Loucy (cell line): ENCODE measurements around the gene GFER.
A peak's percentile ranks its signal among the peaks of the same experiment; 100 is the strongest.

Experiments used
- H2AFZ ChIP-seq: fragments of 200-600 bp; sonication (generic); 2 replicates; pipeline ENCODE4 v1.6.0; 2016; ENCODE audit warnings: antibody characterized with exemption, mild to moderate bottlenecking, low read length, moderate library complexity
- H3F3A ChIP-seq: fragments of 200-600 bp; 2 replicates; pipeline ENCODE4 v1.6.0; 2016; ENCODE audit warnings: antibody characterized with exemption, low read depth, mild to moderate bottlenecking
- H3K27me3 ChIP-seq: fragments of 200-600 bp; sonication (generic); 2 replicates; pipeline ENCODE4 v1.6.1; 2014; ENCODE audit warnings: low read length, mild to moderate bottlenecking; ENCODE audit not compliant: insufficient read depth, poor library complexity, severe bottlenecking
- H3K36me3 ChIP-seq: fragments of 200-600 bp; sonication (generic); 2 replicates; pipeline ENCODE4 v1.6.1; 2016; ENCODE audit warnings: low read length; ENCODE audit not compliant: insufficient read depth
- H3K4me1 ChIP-seq: fragments of 200-600 bp; sonication (generic); 2 replicates; pipeline ENCODE4 v1.5.1; 2014; ENCODE audit warnings: low read length, mild to moderate bottlenecking; ENCODE audit not compliant: insufficient read depth, poor library complexity, severe bottlenecking
- H3K4me2 ChIP-seq: fragments of 200-600 bp; sonication (generic); 2 replicates; pipeline ENCODE4 v1.6.0; 2014; ENCODE audit warnings: antibody characterized with exemption, low read length, low read depth, mild to moderate bottlenecking; ENCODE audit not compliant: poor library complexity, severe bottlenecking
- H3K4me3 ChIP-seq: fragments of 200-600 bp; sonication (generic); 2 replicates; pipeline ENCODE4 v1.5.1; 2014; ENCODE audit warnings: low read length, mild to moderate bottlenecking, mixed read lengths; ENCODE audit not compliant: poor library complexity, severe bottlenecking
- H3K79me2 ChIP-seq: fragments of 200-600 bp; sonication (generic); 2 replicates; pipeline ENCODE4 v1.6.1; 2014; ENCODE audit warnings: low read length; ENCODE audit not compliant: insufficient read depth
- H3K9ac ChIP-seq: fragments of 200-600 bp; sonication (generic); 2 replicates; pipeline ENCODE4 v1.6.0; 2014; ENCODE audit warnings: mild to moderate bottlenecking, low read depth, low read length, moderate library complexity; ENCODE audit not compliant: poor library complexity, severe bottlenecking
- H3K9me2 ChIP-seq: fragments of 200-600 bp; sonication (generic); replicated peaks from 2 replicates; pipeline ENCODE4 v1.6.1; 2016; ENCODE audit warnings: low read depth, low read length, mixed read lengths
- H3K9me3 ChIP-seq: fragments of 200-600 bp; sonication (generic); 2 replicates; pipeline ENCODE4 v1.6.1; 2014; ENCODE audit warnings: mild to moderate bottlenecking, antibody characterized with exemption, low read length, low read depth; ENCODE audit not compliant: insufficient read depth
- H4K20me1 ChIP-seq: fragments of 200-600 bp; sonication (generic); 2 replicates; pipeline ENCODE4 v1.6.0; 2014; ENCODE audit warnings: antibody characterized with exemption, low read length, mild to moderate bottlenecking; ENCODE audit not compliant: insufficient read depth, poor library complexity, severe bottlenecking
- CTCF ChIP-seq: fragments of 200-600 bp; sonication (generic); conservative IDR thresholded peaks from 2 replicates; pipeline ENCODE4 v1.5.1; 2014; ENCODE audit warnings: mild to moderate bottlenecking, antibody characterized with exemption, low read length
- EZH2phosphoT487 ChIP-seq: fragments of 200-600 bp; IDR thresholded peaks from 2 replicates; pipeline ENCODE4 v1.6.1; 2018; ENCODE audit warnings: antibody characterized with exemption, mild to moderate bottlenecking, moderate library complexity, borderline replicate concordance

GFER gene

GRCh38 chr16:2027024-2028010, 43.3 kb downstream of the GFER start:
- peak overlapping the region; percentile 27 for H3K4me2 ChIP-seq
- TF ChIP-seq EZH2phosphoT487 (no peak), CTCF (no peak)
- peaks cover 10% of the 10 kb centered on the region for H3K4me1 ChIP-seq
- H3K27me3 ChIP-seq = peaks cover 4% of the 10 kb centered on the region
- H2AFZ ChIP-seq = no peak overlapping the region
- H3K9me3 ChIP-seq = no peaks in the 10 kb centered on the region
- H3F3A ChIP-seq = no peaks in the 10 kb centered on the region
- no peaks in the 10 kb centered on the region for H3K36me3 ChIP-seq
- H3K9ac ChIP-seq = no peak overlapping the region
- no peaks in the 10 kb centered on the region for H3K79me2 ChIP-seq
- H3K9me2 ChIP-seq = no peaks in the 10 kb centered on the region
- H3K4me3 ChIP-seq = peak overlapping the region; percentile 38
- no peaks in the 10 kb centered on the region for H4K20me1 ChIP-seq

- no peaks in the 10 kb centered on the region for H3F3A ChIP-seq
- no peaks in the 10 kb centered on the region for H4K20me1 ChIP-seq
- H3K4me3 ChIP-seq = no peak overlapping the region
- H3K27me3 ChIP-seq = peaks cover 4% of the 10 kb centered on the region
- H3K79me2 ChIP-seq = no peaks in the 10 kb centered on the region
- H3K9ac ChIP-seq = no peak overlapping the region
- no peak overlapping the region for H2AFZ ChIP-seq
- peaks cover 5% of the 10 kb centered on the region for H3K4me1 ChIP-seq
- no peaks in the 10 kb centered on the region for H3K36me3 ChIP-seq
- H3K9me2 ChIP-seq = no peaks in the 10 kb centered on the region
- no peaks in the 10 kb centered on the region for H3K9me3 ChIP-seq
- H3K4me2 ChIP-seq = no peak overlapping the region
- TF ChIP-seq EZH2phosphoT487 = no peak
- no peak for TF ChIP-seq CTCF
Measured at GRCh38 chr16:2028146-2028545, 44.2 kb downstream of the GFER start.

- no peak overlapping the region for H2AFZ ChIP-seq
- peaks cover 4% of the 10 kb centered on the region for H3K27me3 ChIP-seq
- no peak for TF ChIP-seq EZH2phosphoT487
- no peak for TF ChIP-seq CTCF
- H3K4me2 ChIP-seq = no peak overlapping the region
- no peaks in the 10 kb centered on the region for H4K20me1 ChIP-seq
- H3K9ac ChIP-seq = no peak overlapping the region
- H3K9me2 ChIP-seq = no peaks in the 10 kb centered on the region
- no peak overlapping the region for H3K4me3 ChIP-seq
- H3F3A ChIP-seq = no peaks in the 10 kb centered on the region
- no peaks in the 10 kb centered on the region for H3K9me3 ChIP-seq
- no peaks in the 10 kb centered on the region for H3K79me2 ChIP-seq
- peaks cover under 1% of the 10 kb centered on the region for H3K4me1 ChIP-seq
- no peaks in the 10 kb centered on the region for H3K36me3 ChIP-seq
Measured at GRCh38 chr16:2028620-2029220, 44.7 kb downstream of the GFER start.
